ENCODE data around the gene HLCS.
A peak's percentile ranks its signal among the peaks of the same experiment; 100 is the strongest.

HLCS gene

DNA sequence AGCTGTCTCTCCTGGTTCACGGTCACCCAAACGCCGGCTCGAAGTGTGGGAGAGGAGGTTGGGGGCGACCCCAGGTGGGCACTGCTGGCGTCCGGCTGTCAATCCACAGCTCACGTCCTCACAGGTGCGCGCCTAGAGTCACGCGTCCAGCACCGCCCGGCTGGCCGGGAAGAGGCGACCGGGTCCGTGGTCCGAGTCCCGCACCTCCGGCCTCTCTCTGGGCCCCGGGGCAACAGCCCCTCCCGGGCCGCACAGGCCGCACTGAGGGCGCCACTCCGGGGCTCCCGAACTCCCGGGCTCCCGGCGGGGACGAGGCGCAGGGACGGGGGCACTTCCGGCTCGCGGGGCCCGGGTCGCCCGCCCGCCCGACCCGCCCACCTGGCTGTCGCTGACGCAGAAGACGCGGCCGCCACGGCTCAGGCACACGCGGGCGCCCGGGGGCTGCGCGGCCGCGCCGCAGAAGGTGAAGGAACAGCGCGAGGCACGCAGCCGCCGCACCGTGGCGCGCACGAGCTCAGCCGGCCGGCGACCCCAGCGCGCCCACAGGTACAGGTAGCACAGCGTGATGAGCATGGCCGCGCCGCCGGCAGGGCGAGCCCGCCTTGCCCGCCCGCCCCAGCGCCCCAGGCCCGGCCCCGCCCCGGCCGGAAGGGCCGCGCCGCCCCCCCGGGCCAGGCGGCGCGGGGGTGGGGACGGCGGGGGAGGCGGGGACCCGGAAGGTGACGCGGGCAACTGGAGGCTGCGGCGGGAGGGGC is at the start of gene HLCS:
Gene HLCS, minus strand, starts transcription at position 604 of the 755 bp plus-strand sequence. Its CDS starts 31 bp downstream, at position 573.
- intact Hi-C loops (cut with DNase I; ENCODE audit: low total_unique reads), result no loop called here
- peak within 1 kb of the TSS; percentile 89 to 91 for H3K27ac ChIP-seq
- peaks cover 0 to 7% (median 4%) of the 10 kb centered on the region in 3 donors for H3K36me3 ChIP-seq
- H3K4me3 ChIP-seq, result peak within 1 kb of the TSS; percentile 68 to 94
- no peaks in the 10 kb centered on the region for H3K27me3 ChIP-seq
- peak; percentile 51 to 82 for DNase-seq
- no peaks in the 10 kb centered on the region for H3K9me3 ChIP-seq
- H3K4me1 ChIP-seq, result peaks cover 0 to 20% (median 11%) of the 10 kb centered on the region in 4 donors
- TF ChIP-seq, protein P1, sequence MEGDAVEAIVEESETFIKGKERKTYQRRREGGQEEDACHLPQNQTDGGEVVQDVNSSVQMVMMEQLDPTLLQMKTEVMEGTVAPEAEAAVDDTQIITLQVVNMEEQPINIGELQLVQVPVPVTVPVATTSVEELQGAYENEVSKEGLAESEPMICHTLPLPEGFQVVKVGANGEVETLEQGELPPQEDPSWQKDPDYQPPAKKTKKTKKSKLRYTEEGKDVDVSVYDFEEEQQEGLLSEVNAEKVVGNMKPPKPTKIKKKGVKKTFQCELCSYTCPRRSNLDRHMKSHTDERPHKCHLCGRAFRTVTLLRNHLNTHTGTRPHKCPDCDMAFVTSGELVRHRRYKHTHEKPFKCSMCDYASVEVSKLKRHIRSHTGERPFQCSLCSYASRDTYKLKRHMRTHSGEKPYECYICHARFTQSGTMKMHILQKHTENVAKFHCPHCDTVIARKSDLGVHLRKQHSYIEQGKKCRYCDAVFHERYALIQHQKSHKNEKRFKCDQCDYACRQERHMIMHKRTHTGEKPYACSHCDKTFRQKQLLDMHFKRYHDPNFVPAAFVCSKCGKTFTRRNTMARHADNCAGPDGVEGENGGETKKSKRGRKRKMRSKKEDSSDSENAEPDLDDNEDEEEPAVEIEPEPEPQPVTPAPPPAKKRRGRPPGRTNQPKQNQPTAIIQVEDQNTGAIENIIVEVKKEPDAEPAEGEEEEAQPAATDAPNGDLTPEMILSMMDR (IDR thresholded peaks at IDR 0.05), result peak in 1 of 2 experiments; percentile 10

DNA sequence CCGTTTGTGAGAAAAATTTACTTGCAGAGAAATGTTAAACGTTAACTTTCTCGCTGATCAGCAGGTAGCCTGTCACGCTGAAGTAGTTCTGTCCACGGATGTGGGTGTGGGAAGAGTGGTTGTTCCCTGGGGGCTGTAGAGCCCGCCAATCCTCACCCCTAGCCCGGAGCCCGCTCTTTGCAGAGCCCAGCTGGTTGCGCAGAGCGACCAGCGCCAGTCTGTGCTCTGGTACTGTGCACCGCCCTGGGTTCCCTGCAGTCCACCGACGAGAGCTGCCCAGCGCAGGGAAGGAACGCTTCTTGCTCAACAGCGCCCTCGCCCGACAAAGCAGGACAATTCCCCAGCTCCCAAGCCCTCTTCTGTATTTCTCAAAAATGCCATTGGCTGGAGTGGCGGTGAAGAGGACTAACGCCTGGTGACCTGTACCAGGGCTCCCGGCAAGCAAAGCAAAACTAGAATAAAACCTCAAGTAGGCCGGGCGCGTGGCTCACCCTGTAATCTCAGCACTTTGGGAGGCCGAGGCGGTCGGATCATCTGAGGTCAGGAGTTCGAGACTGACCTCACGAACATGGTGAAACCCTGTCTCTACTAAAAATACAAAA is 43.4 kb upstream of the HLCS start:
- TF ChIP-seq, protein P1 (IDR thresholded peaks at IDR 0.05), result peak; percentile 76 to 77
- intact Hi-C loops (cut with DNase I; ENCODE audit: low total_unique reads), result no loop called here
- DNase-seq, result peak; percentile 69 to 85
- Histone ChIP-seq H3K4me3 (peak overlapping the region in 1 of 2 donors; percentile 23), H3K9me3 (no peaks in the 10 kb centered on the region), H3K36me3 (no peaks in the 10 kb centered on the region), H3K27ac (no peak overlapping the region), H3K27me3 (peaks cover 0 to 70% of the 10 kb centered on the region in 2 donors), H3K4me1 (peaks cover 0 to 26% (median 18%) of the 10 kb centered on the region in 4 donors)

DNA sequence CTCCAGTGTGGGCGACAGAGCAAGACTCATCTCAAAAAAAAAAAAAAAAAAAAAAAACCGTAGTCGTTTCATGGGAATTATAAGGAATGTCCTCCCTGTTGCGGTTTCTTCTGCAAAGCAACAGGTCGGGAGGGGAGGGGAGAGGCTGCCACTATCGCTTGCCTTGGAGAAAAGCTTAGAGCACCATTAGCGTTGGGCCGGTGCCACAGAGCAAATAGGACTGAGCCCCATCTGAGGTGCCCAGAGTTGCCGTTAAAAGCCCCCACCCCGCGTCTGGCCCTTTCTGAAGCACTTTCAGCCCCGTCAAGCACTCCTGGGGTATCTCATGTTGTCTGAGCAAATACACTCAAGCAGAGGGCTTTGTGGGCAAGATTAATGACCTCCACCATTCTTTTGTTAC is 42.3 kb upstream of the HLCS start:
- no peak overlapping the region for H3K4me3 ChIP-seq
- peaks cover 0 to 60% of the 10 kb centered on the region in 2 donors for H3K27me3 ChIP-seq
- no peaks in the 10 kb centered on the region for H3K36me3 ChIP-seq
- peaks cover 0 to 26% (median 18%) of the 10 kb centered on the region in 4 donors for H3K4me1 ChIP-seq
- DNase-seq, result no peak
- H3K9me3 ChIP-seq, result no peaks in the 10 kb centered on the region
- TF ChIP-seq, protein P1 (IDR thresholded peaks at IDR 0.05), result no peak
- intact Hi-C loops (cut with DNase I; ENCODE audit: low total_unique reads), result no loop called here
- no peak overlapping the region for H3K27ac ChIP-seq

- Histone ChIP-seq H3K27ac (no peak within 1 kb of the TSS), H3K9me3 (no peaks in the 10 kb centered on the region), H3K4me3 (peak within 1 kb of the TSS; percentile 27 to 54), H3K4me1 (peaks cover 0 to 26% (median 18%) of the 10 kb centered on the region in 4 donors), H3K36me3 (no peaks in the 10 kb centered on the region), H3K27me3 (peaks cover 0 to 52% of the 10 kb centered on the region in 2 donors)
- intact Hi-C loops (cut with DNase I; ENCODE audit: low total_unique reads), result no loop called here
- TF ChIP-seq, protein P1 (IDR thresholded peaks at IDR 0.05), result no peak
- DNase-seq, result no peak
Observed at GRCh38 chr21:37006486-37007291, 40.2 kb upstream of the HLCS start, which contains the start of gene RIPPLY3. TSS of gene RIPPLY3 (plus strand) at chr21:37006702. CDS start at chr21:37006773, 71 bp downstream.
